Stimulated activated CD4-positive, alpha-beta T cell treated with anti-CD3 and anti-CD28 coated beads, Interleukin-15, amount 100 ng/mL, for 24 hours (primary cell): ENCODE data around the gene ZNF724.

Source experiments
- DNase-seq: peaks from one replicate; pipeline ENCODE4 v3.0.0-alpha.2; 2020

Gene ZNF724

DNA sequence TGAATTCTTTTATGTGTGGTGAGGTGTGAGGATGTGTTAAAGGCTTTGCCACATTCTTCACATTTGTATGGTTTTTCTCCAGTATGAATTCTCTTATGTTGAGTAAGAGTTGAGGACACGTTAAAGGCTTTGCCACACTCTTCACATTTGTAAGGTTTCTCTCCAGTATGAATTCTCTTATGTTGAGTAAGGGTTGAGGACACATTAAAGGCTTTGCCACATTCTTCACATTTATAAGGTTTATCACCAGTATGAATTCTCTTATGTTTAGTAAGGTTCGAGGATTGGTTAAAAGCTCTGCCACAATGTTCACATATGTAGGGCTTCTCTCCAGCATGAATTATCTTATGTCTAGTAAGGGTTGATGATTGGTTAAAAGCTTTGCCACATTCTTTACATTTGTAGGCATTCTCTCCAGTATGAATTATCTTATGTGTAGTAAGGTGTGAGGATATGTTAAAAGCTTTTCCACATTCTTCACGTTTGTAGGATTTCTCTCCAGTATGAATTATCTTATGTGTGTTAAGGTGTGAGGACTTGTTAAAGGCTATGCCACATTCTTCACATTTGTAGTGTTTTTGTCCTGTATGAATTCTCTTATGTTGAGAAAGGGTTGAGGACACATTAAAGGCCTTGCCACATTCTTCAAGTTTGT is 27.1 kb downstream of the ZNF724 start:
- DNase-seq: no peak

- DNase-seq: no peak
Measured at GRCh38 chr19:23203841-23204344, 46.3 kb downstream of the ZNF724 start.

GRCh38 chr19:23190341-23190740 is 59.9 kb downstream of the ZNF724 start:
- no peak for DNase-seq

- no peak for DNase-seq
Measured at GRCh38 chr19:23183251-23183650, 66.9 kb downstream of the ZNF724 start.
